ENCODE results near the gene PRKAA1.
"Not testable (repeated sequence)": the region's sequence is repeated elsewhere in the genome, so short reads cannot be mapped to it uniquely, and the experiment has no call there.

PRKAA1 gene

DNA sequence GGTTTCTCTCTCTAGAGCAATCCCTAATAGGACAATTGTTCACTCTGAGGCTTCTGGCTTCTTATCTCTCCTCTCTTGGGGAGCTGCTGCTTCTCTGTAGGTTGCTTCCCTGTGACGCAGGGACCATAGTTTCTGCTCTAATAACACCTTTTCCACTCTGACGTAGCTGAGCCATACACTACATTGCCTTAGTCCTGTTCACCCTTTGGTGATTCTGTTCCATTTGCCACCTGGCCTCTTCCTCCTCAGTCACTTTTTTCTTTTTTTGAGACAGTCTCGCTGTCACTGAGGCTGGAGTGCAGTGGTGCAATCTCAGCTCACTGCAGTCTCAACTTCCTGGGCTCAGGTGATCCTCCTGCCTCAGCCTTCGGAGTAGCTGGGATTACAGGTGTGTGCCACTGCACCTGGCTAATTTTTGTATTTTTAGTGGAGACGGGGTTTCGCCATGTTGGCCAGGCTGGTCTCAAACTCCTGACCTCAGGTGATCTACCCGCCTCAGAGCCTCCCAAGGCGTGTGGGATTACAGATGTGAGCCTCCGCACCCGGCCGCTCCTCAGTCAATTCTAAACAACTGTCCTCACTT, 27.4 kb upstream of the PRKAA1 start:
- not testable (repeated sequence) for DNase-seq (ENCODE audit: low read depth)

DNA sequence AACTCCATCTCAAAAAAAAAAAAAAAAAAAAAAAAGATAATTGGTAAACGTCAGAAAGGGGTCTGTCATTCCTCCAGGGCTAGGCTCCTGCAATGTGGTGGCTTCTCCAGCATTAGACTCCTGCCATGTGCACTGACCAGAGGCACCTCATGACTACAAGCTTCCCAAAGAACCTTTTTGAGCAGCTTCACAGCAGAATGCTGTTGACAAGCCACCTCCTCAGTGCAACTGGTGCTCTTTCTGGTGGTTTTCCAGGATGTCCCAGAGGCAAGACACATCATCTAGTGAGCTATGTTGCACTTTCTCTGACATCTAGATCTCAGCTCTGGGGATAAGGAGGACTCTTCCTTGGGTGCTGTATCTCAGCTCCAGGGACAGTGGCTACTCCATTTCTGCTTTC, 25.3 kb upstream of the PRKAA1 start:
- no peak for DNase-seq (ENCODE audit: low read depth)

DNA sequence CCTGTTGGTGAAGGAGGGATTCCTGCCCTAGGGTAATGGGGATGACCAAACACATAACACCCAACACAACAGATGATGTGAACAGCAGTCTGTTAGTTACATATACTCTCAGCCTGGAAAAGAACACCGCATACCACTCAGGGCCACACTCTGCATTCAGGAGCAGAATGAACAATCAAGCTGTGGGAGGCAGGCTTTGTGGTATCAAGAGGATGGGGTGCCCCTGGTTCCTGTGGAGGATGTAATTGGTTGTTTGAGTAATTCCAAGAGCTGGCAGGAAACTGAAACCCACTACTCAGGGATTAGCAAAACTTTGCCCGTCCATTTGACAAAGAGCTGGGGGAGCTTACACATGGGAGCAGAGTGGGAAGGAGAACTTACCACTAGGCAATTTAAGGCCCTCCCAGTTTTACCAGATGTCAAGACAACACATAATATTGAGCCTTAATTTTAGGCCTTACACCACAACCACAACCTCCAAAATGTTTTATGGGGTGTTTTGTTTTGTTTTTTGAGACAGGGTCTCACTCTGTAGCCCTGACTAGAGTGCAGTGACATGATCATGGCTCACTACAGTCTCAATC, 15.6 kb upstream of the PRKAA1 start:
- DNase-seq (ENCODE audit: low read depth): no peak

DNA sequence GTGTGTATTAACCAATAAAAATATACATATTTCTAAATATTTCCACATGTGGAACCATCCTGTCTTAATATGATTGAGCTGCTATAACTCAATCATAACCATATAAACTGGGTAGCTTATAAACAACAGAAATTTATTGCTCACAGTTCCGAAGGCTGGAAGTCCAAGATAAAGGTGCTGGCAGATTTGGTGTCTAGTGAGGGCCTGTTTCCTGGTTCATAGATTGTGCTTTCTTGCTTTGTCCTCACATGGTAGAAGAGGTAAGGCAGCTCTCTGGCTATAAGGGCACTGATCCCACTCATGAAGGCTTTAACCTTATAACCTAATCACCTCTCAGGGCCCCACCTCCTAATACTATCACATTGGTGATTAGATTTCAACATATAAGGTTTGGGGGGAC, 14.0 kb upstream of the PRKAA1 start:
- no peak for DNase-seq (ENCODE audit: low read depth)

DNA sequence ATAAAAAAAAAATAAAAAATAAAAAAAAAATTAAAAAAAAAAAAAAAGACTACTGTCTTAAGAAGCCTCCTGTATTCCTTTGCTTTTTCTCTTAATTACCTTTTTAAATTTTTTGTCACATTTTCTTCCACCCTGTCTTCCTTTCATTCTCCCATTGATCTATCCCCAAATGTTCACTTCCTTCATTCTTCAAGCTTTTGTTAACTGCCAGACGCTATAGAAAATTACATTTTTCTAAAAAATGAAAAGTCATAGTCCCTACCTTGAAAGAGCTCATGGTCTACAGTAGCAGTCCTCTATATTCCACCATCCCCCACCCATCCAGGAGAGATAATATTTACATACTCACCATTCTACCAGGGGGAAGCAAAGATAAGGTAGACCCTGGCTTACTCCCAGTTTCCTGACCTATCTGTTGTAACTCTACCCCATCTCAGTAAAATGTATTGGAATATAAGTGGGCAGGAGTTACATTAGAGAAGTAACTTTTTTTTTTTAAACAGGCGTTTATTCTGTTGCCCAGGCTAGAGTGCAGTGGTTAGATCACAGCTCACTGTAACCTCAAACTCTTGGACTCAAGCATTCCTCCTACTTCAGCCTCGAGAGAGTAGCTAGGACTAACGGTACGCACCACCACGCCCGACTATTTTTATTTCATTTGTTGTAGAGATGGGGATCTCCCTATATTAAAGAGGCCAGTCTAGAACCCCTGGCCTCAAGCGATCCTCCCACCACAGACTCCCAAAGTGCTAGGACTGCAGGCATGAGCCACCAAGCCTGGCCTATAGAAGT, 3.8 kb upstream of the PRKAA1 start:
- no peak for DNase-seq (ENCODE audit: low read depth)

DNA sequence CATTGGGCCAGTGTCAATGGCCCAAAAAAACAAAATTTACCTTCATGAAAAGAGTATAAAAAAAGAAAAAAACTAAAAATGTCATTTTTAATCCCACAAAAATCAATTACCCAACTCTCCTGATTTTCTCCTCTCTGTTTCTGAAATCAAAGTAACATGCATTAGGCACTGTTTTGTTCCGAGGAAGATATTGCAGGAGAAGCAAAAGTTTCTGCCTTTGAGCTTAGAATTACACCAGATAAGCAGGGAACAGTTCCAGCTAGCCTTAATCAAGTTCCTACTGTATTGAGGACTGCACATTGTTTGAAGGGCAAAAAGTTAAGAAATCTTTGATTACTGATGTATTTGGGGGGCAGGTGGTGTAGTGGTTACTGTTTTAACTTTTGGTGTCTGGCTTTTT, 1.1 kb upstream of the PRKAA1 start:
- no peak for DNase-seq (ENCODE audit: low read depth)

DNA sequence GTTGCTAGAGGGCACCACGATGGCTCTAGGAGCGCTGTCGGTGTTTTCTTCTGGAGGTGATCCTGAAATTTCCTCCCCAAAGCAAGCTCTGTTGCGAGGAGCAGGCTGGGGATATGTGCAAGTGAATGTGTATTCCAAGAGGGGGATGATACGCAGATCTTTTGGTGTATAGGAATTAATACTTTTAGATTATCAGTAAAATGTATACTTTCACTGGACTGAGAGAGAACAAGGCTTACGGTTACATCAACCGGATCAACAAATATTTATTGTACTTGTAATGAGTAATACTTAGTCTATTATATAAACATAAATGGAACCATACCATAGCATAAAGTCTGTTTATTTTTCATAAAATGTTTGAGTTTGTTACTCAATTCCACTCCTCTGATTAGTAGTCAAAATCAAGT, 632 bp upstream of the PRKAA1 start:
- peak; percentile 24 for DNase-seq (ENCODE audit: low read depth)

DNA sequence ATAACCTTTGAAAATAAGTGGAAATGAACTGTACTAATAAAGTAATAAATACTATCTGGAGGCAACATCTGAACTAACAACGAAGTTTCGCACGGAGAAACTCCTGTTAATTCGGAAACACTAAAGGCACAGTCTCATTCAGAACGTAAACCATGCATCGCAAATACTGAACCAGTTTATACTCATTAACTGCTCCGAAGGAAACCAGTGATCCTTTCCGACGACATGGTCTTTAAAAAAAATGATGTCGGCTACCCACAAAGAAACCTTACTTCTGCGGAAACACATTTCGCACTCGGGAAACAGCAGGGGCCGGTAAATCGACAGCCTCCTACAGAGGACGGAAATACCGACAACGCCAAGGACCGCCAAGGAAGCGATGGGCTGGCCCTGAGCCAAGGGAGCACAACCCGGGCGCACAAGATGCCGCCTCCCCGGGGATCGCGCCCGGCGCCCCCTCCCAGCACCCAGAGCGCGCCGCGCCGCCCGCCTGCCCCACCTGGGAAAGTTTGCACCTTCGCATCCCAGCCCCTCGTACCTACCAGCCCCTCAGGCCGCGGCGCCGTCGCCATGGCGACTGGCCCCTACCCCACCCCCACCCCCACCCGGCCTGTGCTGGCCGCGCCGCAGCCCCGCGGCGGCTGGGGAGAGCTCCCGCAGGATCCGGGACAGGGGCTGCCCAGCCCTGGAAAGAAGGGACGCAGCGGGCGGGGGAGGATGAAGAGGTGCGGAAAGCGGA, 732 bp downstream of the PRKAA1 start:
- peak; percentile 17 for DNase-seq (ENCODE audit: low read depth)

DNA sequence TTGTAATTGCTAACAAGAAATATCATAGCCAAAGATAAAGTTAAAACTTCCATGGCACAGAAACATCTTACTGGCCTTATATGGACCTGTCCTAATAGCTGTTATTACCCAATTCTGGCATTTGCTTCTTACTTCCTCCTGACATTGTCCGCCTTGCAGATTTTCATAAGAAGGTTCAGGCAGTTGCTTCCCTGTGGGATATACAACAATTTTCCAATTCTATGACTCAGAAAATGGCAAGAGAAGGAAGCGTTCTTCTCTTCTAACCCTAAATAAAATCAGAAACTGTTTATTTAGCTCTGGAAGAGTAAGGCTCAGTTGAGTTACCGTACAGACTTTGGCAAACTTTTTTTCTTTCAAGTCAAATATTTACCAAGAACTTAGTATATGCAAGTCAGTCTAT, 1.7 kb downstream of the PRKAA1 start:
- DNase-seq (ENCODE audit: low read depth): peak; percentile 24

DNA sequence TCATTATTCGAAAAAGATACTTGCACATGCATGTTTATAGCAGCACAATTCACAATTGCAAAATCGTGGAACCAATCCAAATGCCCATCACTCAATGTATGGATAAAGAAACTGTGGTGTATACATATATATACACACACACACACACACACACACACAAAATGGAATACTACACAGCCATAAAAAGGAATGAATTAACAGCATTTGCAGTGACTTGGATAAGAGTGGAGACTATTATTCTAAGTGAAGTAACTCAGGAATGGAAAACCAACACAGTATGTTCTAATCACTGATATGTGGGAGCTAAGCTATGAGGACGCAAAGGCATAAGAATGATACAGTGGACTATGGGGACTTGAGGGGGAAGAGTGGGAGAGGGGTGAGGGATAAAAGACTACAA, 3.3 kb downstream of the PRKAA1 start:
- DNase-seq (ENCODE audit: low read depth): not testable (repeated sequence)

DNA sequence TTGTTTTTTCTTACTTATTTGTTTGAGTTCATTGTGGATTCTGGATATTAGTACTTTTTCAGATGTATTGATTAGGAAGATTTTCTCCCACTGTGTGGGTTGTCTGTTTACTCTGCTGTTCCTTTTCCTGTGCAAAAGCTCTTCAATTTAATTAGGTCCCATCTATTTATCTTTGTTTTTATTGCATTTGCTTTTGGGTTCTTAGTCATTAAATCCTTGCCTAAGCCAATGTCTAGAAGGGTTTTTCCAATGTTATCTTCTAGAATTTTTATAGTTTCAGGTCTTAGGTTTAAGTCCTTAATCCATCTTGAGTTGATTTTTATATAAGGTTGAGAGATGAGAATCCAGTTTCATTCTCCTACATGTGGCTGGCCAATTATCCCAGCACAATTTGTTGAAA, 3.8 kb downstream of the PRKAA1 start:
- not testable (repeated sequence) for DNase-seq (ENCODE audit: low read depth)

DNA sequence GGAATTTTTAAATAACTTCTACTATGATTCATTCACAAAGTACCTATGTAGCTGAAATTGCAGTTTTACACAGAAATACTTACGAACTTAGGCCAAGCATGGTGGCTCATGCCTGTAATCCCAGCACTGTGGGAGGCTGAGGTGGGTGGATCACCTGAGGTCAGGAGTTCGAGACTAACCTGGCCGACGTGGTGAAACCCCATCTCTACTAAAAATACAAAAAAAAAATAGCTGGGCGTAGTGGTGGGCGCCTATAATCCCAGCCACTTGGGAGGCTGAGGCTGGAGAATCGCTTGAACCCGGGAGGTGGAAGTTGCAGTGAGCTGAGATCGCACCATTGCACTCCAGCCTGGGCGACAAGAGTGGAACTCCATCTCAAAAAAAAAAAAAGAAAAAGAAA, 5.5 kb downstream of the PRKAA1 start:
- not testable (repeated sequence) for DNase-seq (ENCODE audit: low read depth)

DNA sequence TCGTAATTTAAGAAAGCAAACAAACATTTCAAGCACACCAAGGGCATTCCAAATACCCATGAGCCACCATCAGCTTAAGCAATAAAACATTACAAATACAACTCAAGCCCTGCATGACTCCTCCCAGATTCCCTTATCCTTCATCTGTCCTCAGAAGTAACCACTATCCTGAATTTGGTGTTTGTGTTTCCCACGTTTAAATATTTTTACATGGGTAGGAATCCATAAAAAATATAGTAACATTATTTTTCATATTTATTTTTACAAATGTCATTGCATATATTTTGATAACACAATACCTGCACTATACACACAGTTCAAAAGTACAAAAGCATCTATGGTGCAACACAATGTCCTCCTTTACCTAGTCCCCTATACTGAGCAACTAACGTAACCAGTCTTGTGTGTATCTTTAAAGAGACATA, 6.4 kb downstream of the PRKAA1 start:
- DNase-seq (ENCODE audit: low read depth): no peak

DNA sequence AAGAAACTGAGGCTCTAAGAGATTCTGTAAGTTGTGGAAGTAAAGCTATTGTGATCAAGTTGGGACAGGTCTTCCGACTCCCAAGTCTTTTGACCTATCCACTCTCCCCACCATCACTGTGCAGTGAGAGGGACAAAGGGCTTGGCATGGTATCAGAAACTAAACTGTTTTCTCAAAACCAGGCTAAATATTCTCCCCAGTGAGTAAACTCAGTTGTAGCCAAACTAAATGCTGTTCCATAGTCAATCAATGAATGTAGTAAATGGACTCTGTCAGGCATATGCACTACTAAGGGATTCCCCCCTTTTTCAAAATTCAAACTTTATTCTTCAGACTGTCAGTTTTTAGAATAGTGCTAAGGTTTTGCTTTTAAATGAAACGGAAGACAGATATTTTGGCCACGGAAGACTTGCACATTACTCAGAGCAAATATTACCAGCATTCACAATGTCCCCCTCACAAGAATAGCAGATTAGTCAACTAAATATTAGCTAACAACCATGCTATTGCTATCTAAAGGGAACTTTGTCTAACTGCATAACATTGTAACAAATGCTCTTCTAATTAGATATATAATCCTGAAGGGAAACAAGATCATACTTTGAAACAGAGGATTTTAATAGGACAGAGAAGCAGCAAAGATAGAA, 7.1 kb downstream of the PRKAA1 start:
- DNase-seq (ENCODE audit: low read depth): no peak

DNA sequence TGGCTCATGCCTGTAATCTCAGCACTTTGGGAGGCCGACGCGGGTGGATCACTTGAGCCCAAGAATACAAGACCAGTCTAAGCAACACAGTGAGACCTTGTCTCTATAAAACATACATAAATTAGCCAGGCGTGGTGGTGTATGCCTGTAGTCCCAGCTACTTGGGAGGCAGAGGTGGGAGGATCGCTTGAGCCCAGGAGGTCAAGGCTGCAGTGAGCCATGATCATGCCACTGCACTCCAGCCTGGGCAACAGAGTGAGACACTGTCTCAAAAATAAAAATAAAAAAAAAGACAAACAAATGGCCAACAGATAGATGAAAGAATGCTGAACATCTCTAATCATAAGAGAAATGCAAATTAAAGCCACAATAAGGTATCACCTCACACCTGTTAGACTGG, 9.2 kb downstream of the PRKAA1 start:
- DNase-seq (ENCODE audit: low read depth): not testable (repeated sequence)

DNA sequence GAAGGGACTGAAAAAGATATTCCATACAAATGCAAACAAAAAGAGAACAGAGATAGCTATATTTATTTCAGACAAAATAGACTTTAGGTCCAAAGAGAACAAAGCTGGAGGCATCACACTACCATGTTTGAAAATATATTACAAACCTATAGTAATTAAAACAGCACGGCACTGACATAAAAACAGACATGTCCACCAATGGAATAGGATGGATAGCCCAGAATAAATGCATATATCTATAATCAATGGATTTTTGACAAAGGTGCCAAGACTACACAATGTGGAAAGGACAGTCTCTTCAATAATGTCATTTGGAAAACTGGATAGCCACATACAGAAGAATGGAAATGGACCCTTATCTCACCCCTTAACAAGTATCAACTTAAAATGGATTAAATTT, 10.2 kb downstream of the PRKAA1 start:
- no peak for DNase-seq (ENCODE audit: low read depth)

DNA sequence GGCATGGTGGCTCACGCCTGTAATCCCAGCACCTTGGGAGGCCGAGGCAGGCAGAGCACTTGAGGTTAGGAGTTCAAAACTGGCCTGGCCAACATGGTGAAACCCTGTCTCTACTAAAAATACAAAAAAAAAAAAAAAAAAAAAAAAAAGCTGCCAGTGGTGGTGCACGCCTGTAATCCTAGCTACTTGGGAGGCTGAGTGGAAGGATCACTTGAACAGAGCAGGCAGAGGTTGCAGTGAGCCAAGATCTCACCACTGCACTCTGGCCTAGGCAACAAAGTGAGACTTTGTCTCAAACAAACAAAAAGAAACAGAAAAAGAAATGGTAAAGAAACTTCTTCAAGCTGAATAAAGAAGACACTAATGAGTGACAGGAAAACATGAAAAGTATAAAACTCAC, 11.5 kb downstream of the PRKAA1 start:
- DNase-seq (ENCODE audit: low read depth): not testable (repeated sequence)

DNA sequence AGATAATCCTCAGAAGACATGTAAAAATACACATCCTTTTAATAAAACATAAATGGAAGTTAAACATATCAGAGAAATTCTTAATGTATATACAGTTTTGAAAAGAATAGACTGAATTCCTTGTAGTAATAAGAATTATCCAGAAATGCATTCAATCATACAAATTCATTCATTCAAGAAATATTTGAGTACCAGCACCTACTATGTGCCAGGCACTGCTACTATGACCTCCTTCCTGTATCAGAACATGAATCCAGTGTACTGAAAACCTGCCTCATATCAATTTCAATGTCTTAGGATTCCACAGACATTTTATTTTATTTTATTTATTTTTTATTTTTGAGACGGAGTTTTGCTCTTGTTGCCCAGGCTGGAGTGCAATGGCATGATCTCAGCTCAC, 13.3 kb downstream of the PRKAA1 start:
- no peak for DNase-seq (ENCODE audit: low read depth)

DNA sequence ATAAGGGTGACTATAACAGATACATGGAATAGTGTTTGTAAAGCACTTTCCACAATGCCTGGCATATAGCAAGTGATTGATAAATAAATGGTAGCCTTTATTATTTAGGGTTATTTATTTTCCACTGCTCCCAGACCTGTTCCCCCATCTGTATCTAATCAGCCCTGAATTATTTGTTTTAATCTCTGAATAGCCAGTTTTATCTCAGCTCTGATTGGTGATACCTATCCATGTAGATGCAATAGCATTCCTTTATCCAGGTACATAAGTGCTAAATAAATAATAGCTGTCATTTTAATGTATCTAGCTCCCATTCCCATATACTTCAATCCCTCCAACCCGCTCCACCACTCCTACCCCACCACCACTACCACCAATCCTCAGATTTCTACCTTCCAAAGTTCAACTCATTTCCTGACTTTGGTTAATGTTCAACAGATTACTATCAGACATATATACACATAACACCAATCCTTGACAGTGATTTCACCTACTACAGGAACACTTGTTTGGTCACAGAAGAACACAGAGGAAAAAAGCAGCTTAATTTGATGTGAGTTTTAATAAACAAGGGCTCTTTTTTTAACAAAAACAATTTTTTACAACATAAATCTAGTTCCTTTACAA, 14.0 kb downstream of the PRKAA1 start:
- no peak for DNase-seq (ENCODE audit: low read depth)

DNA sequence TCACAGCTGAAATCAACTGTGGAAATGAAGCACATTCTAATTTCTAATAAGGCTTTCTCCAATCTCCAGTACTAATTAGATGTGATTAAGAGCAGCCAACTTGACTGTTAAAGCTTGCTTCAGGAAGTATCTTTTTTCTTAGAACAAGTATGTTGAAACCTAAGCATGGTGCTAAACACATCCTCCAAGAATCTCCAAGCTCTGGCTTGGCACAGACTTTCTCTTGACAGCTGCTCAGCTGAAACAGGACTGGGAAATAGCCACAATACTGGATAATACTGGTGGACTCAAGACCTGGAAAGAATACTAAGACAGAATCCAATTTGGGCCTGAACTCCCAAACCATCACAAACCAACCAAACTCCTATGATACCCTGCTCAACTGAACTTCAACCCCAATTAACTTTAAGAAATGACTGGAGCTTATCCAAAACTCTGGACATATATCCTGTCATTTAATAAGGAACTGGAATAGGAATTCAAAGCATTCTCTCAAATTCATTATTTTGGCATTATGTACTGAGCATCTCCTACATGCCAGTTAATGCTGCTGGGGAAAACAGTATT, 16.2 kb downstream of the PRKAA1 start:
- peak; percentile 44 for DNase-seq (ENCODE audit: low read depth)

DNA sequence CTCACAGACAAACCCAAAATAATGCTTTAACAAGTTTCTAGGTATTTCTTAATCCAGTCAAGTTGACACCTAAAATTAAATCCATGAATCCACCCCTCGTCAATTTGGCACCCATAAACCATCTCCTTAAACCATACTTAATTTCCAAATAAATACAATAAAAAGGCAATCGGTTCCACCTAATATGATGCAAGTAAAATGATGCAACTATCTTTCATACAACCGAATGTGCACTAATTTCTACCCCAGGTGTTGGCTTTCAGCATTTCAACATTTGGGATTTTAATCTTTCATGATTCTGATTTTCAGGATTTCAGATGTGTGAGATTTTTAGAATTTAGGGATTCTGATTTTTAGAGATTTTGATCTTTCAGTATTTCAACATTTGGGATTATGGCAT, 17.3 kb downstream of the PRKAA1 start:
- DNase-seq (ENCODE audit: low read depth): no peak
